Measurements from ENCODE around the gene PTPN1.

Gene PTPN1

DNA sequence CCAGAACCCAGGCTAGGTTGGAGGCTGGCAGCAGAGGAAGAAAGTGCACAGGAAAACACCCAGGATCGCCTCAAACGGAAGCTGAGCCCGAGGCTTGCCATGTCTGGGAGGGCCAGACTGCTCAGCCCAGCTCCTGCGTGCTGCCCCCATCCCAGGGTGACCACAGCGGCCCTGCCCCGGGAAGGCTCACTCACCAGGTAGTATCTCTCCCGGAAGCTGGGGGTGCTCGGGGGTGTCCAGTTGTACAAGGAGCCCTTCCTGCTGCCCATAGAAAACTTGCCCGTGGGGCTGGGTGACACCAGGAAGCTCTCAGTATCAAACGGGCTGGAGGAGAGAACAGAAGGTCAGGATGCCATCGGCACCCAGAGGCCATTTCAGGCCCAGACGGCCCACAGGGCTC is 94.3 kb downstream of the PTPN1 start (continued):
- TF ChIP-seq RBAK (tag by site-specific recombination; IDR thresholded peaks at IDR 0.05) (no peak), ZNF76 (tag by site-specific recombination; IDR thresholded peaks at IDR 0.05; ENCODE audit: borderline replicate concordance, low read depth) (no peak)

DNA sequence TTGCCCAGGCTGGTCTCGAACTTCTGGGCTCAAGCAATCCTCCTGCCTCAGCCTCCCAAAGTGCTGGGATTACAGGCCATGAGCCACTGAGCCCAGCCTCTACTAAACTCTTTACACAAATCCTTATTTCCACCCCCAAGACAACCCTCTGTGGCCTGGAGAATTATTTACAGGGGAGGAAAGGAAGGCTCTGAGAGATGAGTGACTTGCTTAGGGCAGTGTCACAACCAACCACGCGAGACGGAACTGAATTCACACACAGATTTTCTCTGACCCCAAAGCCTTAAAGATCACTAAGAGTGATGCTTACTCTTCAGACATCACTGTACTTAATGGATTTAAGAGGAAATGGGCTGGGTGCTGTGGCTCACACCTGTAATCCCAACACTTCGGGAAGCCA is 95.0 kb downstream of the PTPN1 start:
- TF ChIP-seq ZNF175 (tag by site-specific recombination; IDR thresholded peaks at IDR 0.05): no peak
- no peak for TF ChIP-seq ZNF302 (tag by site-specific recombination; IDR thresholded peaks at IDR 0.05; ENCODE audit: low read depth)
- TF ChIP-seq, protein P1, sequence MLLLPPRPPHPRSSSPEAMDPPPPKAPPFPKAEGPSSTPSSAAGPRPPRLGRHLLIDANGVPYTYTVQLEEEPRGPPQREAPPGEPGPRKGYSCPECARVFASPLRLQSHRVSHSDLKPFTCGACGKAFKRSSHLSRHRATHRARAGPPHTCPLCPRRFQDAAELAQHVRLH (tag by site-specific recombination; IDR thresholded peaks at IDR 0.05): no peak
- no peak for TF ChIP-seq BCL11A (tag by site-specific recombination; IDR thresholded peaks at IDR 0.05; ENCODE audit: low read depth)
- TF ChIP-seq, protein P2, sequence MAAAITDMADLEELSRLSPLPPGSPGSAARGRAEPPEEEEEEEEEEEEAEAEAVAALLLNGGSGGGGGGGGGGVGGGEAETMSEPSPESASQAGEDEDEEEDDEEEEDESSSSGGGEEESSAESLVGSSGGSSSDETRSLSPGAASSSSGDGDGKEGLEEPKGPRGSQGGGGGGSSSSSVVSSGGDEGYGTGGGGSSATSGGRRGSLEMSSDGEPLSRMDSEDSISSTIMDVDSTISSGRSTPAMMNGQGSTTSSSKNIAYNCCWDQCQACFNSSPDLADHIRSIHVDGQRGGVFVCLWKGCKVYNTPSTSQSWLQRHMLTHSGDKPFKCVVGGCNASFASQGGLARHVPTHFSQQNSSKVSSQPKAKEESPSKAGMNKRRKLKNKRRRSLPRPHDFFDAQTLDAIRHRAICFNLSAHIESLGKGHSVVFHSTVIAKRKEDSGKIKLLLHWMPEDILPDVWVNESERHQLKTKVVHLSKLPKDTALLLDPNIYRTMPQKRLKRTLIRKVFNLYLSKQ (tag by site-specific recombination; IDR thresholded peaks at IDR 0.05; ENCODE audit: borderline replicate concordance): no peak
- TF ChIP-seq BCL11B (tag by site-specific recombination; IDR thresholded peaks at IDR 0.05; ENCODE audit: low read depth): no peak
- Histone ChIP-seq H3K4me1 (ENCODE audit: control insufficient read depth, insufficient read depth, low read length) (no peaks in the 10 kb centered on the region), H3K36me3 (ENCODE audit: control insufficient read depth in 2 of 2, insufficient read depth in 1 of 2, low read length in 2 of 2) (no peaks in the 10 kb centered on the region), H3K4me3 (ENCODE audit: low read depth, low read length) (no peak overlapping the region), H3K9me3 (ENCODE audit: control insufficient read depth, insufficient read depth, low read depth, low read length) (no peaks in the 10 kb centered on the region), H3K27ac (ENCODE audit: extremely low read depth, low read depth, low read length) (no peak overlapping the region)
- ChIA-PET CTCF (interaction anchor here (1.3 kb wide), 1 partner anchor 17 kb away, joined by 9 read pairs; no protein-coding TSS in a partner anchor), POLR2A (no interaction called here)

DNA sequence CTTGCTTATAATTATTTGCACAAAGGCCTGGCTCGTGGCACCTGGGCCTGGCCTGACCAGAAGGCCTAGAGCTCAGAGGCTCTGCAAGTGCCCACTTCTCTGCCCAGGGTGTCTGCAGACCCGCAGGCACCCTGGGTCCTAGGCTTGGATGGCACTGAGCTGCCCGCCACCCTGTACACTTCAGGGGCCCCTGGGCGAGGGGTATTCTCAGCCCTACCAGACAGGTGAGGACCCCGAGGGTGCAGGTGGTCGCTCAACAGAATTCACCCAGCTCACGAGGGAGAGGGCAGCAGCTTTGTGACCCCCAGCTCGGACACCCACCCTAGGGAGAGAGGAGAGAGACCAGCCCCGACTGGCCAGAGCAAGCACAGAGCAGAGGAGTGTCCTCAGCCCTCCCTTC is 97.3 kb downstream of the PTPN1 start:
- Histone ChIP-seq H3K36me3 (ENCODE audit: control insufficient read depth in 2 of 2, insufficient read depth in 1 of 2, low read length in 2 of 2) (no peaks in the 10 kb centered on the region), H3K4me3 (ENCODE audit: low read depth, low read length) (no peak overlapping the region), H3K4me1 (ENCODE audit: control insufficient read depth, insufficient read depth, low read length) (no peaks in the 10 kb centered on the region), H3K27ac (ENCODE audit: extremely low read depth, low read depth, low read length) (no peak overlapping the region), H3K9me3 (ENCODE audit: control insufficient read depth, insufficient read depth, low read depth, low read length) (no peaks in the 10 kb centered on the region)
- no peak for TF ChIP-seq ZNF626 (tag by site-specific recombination; IDR thresholded peaks at IDR 0.05)
- no peak for TF ChIP-seq ZNF529 (tag by site-specific recombination; IDR thresholded peaks at IDR 0.05; ENCODE audit: insufficient replicate concordance)
- TF ChIP-seq, protein P3, sequence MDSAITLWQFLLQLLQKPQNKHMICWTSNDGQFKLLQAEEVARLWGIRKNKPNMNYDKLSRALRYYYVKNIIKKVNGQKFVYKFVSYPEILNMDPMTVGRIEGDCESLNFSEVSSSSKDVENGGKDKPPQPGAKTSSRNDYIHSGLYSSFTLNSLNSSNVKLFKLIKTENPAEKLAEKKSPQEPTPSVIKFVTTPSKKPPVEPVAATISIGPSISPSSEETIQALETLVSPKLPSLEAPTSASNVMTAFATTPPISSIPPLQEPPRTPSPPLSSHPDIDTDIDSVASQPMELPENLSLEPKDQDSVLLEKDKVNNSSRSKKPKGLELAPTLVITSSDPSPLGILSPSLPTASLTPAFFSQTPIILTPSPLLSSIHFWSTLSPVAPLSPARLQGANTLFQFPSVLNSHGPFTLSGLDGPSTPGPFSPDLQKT (IDR thresholded peaks at IDR 0.05; ENCODE audit: borderline replicate concordance, low read depth, low read length): no peak
- no peak for TF ChIP-seq ZNF302 (tag by site-specific recombination; IDR thresholded peaks at IDR 0.05; ENCODE audit: low read depth)
- TF ChIP-seq KLF9 (tag by site-specific recombination; IDR thresholded peaks at IDR 0.05; ENCODE audit: low read depth): no peak
- no peak for TF ChIP-seq ZNF596 (tag by site-specific recombination; IDR thresholded peaks at IDR 0.05)
- TF ChIP-seq, protein P4, sequence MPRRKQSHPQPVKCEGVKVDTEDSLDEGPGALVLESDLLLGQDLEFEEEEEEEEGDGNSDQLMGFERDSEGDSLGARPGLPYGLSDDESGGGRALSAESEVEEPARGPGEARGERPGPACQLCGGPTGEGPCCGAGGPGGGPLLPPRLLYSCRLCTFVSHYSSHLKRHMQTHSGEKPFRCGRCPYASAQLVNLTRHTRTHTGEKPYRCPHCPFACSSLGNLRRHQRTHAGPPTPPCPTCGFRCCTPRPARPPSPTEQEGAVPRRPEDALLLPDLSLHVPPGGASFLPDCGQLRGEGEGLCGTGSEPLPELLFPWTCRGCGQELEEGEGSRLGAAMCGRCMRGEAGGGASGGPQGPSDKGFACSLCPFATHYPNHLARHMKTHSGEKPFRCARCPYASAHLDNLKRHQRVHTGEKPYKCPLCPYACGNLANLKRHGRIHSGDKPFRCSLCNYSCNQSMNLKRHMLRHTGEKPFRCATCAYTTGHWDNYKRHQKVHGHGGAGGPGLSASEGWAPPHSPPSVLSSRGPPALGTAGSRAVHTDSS (tag by site-specific recombination; IDR thresholded peaks at IDR 0.05): no peak
- no peak for TF ChIP-seq ZNF610 (tag by site-specific recombination; IDR thresholded peaks at IDR 0.05; ENCODE audit: borderline replicate concordance)
- CTCF ChIA-PET: no interaction called here
- POLR2A ChIA-PET: no interaction called here
